ENCODE data around the gene YWHAE.
"Not testable (repeated sequence)": the region's sequence is repeated elsewhere in the genome, so short reads cannot be mapped to it uniquely, and the experiment has no call there.

YWHAE gene

GRCh38 chr17:1412185-1413110 lies 12.4 kb upstream of the YWHAE start:
- no peak for DNase-seq

GRCh38 chr17:1402262-1402586 lies 2.2 kb upstream of the YWHAE start:
- DNase-seq = no peak

- DNase-seq = peak; percentile 87
These were observed 917 bp downstream of the YWHAE start for GRCh38 chr17:1398931-1399678.

DNA sequence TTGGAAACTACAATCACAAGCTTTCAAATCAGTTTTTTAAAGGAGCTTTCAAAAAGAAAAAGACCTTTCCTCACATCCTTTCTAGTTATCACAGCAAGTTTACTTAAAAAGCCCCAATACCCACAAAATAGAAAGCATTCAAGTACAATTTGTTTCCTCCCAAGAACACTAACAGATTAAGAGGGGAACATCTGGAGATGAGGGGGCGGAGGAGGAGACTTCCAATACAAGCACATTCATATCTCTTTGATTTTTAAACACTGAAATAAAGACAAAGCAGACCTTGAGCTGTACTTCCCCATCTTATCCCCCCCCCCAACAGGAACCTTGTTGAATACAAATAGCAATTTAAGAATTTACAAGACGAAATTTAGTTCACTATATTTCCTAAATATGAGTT lies 2.0 kb downstream of the YWHAE start:
- no peak for DNase-seq

GRCh38 chr17:1395876-1396665 lies 4.0 kb downstream of the YWHAE start:
- not testable (repeated sequence) for DNase-seq

- no peak for DNase-seq
These were observed 8.4 kb downstream of the YWHAE start for GRCh38 chr17:1391577-1391976.

DNA sequence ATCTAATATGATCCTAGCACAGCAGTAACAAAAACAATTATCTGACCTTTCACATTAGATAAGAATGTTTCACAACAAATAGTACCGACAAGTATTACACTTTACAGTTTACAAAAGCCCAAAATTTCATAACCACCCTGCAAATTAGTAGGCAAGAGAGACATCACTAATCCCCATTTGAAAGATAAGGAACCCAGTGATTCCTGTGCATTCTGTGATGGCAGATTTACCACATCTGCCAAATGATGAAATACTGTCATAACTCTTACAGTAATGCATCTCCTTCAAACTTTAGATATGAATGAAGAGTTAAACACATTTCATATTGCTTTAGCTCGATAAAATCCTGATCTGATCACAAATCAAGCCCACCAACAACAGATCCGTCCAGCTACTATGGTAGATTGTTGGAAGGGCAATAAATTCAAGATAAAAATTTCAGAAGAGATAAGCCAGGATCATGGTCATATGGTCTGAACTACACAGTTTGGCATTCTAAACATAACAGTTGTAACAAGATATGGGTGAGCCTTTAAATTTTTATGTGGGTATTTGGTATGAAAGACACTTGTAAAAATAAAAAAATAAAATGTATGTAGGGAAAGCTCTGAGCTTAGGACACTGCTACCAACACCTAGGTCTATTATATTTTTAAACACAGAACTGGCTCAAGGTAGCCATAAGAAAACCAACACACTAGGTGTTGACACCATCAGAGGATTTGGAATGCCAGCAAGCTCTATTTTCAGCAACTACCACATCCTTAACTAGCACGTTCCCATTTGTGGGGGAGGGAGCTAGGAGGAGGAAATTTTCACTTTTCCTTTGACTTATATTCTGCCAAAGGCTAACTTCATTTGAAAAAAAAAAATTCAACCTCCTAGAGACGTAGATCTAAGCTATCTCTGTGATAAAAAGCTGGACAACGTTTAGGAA lies 9.3 kb downstream of the YWHAE start:
- no peak for DNase-seq

DNA sequence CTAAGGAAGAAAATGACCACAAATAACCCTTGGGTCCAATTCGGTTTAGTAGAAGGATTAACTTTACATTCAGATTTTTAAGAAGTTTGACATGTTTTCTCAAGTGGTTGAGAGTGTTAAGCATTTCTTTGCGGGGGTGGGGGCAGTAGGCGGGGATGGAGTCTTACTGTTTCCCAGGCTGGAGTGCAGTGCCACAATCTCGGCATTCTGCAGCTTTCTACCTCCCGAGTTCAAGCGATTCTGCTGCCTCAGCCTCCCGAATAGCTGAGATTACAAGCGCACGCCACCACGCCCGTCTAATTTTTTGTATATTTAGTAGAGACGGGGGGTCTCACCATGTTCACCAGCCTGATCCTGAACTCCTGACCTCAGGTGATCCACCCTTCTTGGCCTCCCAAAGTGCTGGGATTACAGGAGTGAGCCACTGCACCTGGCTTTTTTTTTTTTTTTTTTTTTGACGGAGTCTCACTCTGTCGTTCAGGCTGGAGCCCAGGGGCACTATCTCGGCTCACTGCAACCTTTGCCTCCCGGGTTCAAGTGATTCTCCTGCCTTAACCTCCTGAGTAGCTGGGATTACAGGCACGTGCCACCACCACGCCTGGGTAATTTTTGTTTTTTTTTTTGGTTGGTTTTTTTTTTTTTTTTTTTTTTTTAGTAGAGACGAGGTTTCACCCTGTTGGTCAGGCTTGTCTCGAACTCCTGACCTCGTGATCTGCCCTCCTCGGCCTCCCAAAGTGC lies 12.4 kb downstream of the YWHAE start:
- not testable (repeated sequence) for DNase-seq

GRCh38 chr17:1386675-1387190 lies 13.3 kb downstream of the YWHAE start:
- not testable (repeated sequence) for DNase-seq

GRCh38 chr17:1386265-1386664 lies 13.8 kb downstream of the YWHAE start:
- no peak for DNase-seq

DNA sequence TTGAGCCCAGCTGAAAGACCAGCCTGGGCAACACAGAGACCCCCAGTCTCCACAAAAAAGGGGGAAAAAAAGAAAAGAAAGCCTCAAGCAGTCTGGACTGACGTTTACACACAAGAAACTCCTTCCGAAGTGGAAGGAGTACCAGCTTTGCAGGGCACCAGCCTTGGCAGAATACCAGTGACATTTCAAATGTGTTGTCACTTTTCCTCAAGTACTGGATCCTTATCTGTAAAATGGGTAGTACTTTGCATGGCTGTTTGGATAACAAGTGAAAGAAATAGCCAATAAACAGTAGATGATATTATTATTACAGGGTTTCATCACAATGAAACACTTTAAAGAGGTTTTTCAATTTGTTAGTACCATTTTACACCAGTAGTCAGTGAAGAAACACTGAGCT lies 14.2 kb downstream of the YWHAE start:
- no peak for DNase-seq

- no peak for DNase-seq
These were observed 15.1 kb downstream of the YWHAE start for GRCh38 chr17:1384905-1385435.

- peak; percentile 77 for DNase-seq
These were observed 20.1 kb downstream of the YWHAE start for GRCh38 chr17:1379930-1380313.

DNA sequence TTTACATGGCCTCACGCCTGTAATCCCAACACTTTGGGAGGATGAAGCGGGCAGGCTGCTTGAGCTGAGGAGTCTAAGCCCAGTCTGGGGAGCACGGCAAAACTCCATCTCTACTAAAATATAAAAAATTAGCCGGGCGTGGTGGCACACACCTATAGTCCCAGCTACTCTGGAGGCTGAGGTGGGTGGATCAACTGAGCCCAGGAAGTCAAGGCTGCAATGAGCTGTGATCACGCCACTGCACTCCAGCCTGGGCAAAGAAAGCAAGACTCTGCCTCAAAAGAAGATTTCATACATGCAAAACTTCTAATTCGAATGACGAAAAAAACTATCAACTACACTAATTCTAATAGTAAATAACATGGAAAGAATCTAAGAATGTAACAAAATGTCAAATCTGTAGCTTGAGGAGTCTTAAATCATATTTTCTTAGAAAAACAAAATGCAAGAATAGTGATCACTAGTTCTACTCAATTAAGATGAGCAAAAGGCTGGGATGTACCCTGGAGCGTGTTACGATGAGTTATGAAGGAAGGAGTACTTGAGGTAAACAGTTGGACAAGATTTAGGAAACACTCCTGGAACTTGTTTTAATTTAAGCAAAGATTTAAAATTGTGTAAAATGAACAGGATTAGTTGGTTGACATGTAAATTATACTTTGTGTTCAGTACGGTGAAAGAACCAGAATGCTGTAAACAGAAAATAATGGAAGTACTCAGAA lies 20.7 kb downstream of the YWHAE start:
- peak; percentile 63 for DNase-seq

- DNase-seq = peak; percentile 55
These were observed 21.6 kb downstream of the YWHAE start for GRCh38 chr17:1378476-1378860.

DNA sequence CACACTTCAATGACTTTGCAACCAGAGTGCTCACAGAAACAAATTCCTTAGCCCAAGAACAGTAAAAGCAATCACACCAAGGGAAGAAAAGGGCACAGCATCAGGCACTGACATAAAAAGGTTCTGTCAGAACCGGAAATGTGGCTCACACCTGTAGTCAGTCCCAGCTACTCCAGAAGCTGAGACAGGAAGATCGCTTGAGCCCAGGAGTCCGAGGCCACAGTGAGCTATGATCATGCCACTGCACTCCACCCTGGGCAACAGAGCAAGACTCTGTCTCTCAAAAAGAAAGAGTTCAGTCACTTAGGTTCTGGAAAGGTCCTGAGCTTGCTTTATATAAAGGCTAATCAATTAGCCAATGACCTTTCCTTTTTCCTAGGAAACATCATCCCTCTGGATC lies 22.7 kb downstream of the YWHAE start:
- DNase-seq = peak; percentile 65

DNA sequence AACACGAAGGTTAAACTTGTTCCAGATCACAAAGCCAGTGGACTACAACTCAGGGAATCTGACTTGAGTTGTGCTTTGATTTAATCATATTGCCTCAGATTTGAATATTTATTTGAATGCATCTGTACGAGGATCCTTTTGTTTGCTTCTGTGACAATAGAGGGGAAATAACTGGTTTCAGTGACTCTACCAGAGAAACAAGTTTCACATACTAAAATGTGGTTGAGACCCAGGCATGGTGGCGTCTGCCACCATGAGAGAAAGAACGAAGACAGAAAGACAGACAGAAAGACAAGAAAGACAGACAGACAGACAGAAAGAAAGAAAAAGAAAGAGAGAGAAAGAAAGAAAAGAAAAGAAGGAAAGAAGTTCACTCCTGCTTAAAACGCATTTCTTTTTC lies 24.0 kb downstream of the YWHAE start:
- no peak for DNase-seq

- peak; percentile 65 for DNase-seq
These were observed 24.4 kb downstream of the YWHAE start for GRCh38 chr17:1375615-1376014.

DNA sequence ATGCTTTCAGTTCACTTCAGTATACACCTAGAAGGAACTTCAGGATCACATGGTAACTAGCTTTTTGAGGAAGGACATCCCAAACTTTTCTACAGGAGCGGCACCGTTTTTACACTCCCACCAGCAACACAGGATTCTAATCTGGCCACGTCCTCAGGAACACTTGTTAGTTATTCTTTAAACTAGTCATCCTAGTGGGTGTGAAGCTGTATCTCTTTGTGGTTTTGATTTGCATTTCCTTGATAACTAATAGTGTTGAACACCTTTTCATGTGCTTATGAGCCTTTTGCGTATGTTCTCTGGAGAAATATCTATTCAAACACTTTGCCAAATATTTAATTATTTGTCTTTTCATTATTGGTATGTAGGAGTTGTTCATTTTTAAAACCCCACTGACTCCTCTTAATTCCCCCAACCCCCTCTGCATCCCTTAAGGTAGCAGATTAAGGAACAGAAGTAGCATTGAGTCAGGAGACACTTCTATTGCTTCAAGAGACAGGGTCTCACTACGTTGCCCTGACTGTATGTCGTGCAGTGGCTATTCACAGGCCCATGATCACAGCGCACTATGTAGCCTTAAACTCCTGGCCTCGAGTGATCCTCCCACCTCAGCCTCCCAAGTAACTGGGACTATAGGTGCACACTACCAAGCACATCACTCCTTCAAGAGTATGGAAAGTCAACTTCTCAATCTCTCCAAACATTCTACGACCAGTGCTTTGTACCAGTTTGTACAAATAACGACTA lies 25.4 kb downstream of the YWHAE start:
- no peak for DNase-seq

Measured in activated effector memory CD4-positive, alpha-beta T cell treated with anti-CD3 and anti-CD28 coated beads, Interleukin-2, amount 50 U/mL, for 16 hours (primary cell).